HepG2 (cell line): ENCODE results near the gene NUAK2. TPM values are rescaled to one million over a fixed set of nuclear protein-coding genes. Genes with fewer than 3 reads are reported as not detected.
A peak's percentile ranks its signal among the peaks of the same experiment; 100 is the strongest.

Experiments
- ARID4A ChIP-seq: sonication (generic); formaldehyde crosslinking; IDR thresholded peaks from 2 replicates; pipeline ENCODE4 v1.5.0; 2020; ENCODE audit warnings: mild to moderate bottlenecking, missing genetic modification reagents, borderline replicate concordance
- ATF3 ChIP-seq: sonication (generic); formaldehyde crosslinking; IDR thresholded peaks from 2 replicates; pipeline ENCODE4 v1.4.0; 2020; ENCODE audit warnings: missing genetic modification reagents
- CBFB ChIP-seq: sonication (generic); formaldehyde crosslinking; IDR thresholded peaks from 2 replicates; pipeline ENCODE4 v1.4.0; 2020; ENCODE audit warnings: missing genetic modification reagents
- FOXO1 ChIP-seq: sonication (generic); formaldehyde crosslinking; IDR thresholded peaks from 2 replicates; pipeline ENCODE4 v1.4.0; 2020; ENCODE audit warnings: missing genetic modification reagents
- HNF1A ChIP-seq, 2 experiments: sonication (generic) in 1 of 2; formaldehyde crosslinking in 1 of 2; IDR thresholded peaks; 2 replicates each; pipeline versions ENCODE4 v1.4.0 to v1.6.1; 2016 to 2020; ENCODE audit warnings: borderline replicate concordance in 1 of 2, low read depth in 1 of 2, mild to moderate bottlenecking in 1 of 2, missing genetic modification reagents in 1 of 2
- MXI1 ChIP-seq: IDR thresholded peaks from 3 replicates; pipeline ENCODE4 v1.6.1; 2012; ENCODE audit warnings: low read depth, low read length, inconsistent platforms, borderline replicate concordance
- NFE2 ChIP-seq: sonication (generic); formaldehyde crosslinking; IDR thresholded peaks from 2 replicates; pipeline ENCODE4 v1.4.0; 2020; ENCODE audit warnings: missing genetic modification reagents
- NR0B2 ChIP-seq: sonication (generic); formaldehyde crosslinking; IDR thresholded peaks from 2 replicates; pipeline ENCODE4 v1.4.0; 2020; ENCODE audit warnings: mild to moderate bottlenecking, missing genetic modification reagents
- PAX8 ChIP-seq: sonication (generic); formaldehyde crosslinking; IDR thresholded peaks from 2 replicates; pipeline ENCODE4 v1.8.0; 2022; ENCODE audit warnings: mild to moderate bottlenecking, missing genetic modification reagents, borderline replicate concordance
- RXRB ChIP-seq: IDR thresholded peaks from 2 replicates; pipeline ENCODE4 v1.6.1; 2016; ENCODE audit warnings: borderline replicate concordance, missing genetic modification reagents, missing compliant biosample characterization
- TOE1 ChIP-seq: sonication (generic); formaldehyde crosslinking; IDR thresholded peaks from 2 replicates; pipeline ENCODE4 v1.4.0; 2020; ENCODE audit warnings: mild to moderate bottlenecking, missing genetic modification reagents
- YEATS4 ChIP-seq: sonication (generic); formaldehyde crosslinking; IDR thresholded peaks from 2 replicates; pipeline ENCODE4 v1.4.0; 2020; ENCODE audit warnings: missing genetic modification reagents, borderline replicate concordance
- ZNF121 ChIP-seq: sonication (generic); formaldehyde crosslinking; IDR thresholded peaks from 2 replicates; pipeline ENCODE4 v1.5.0; 2020; ENCODE audit warnings: mild to moderate bottlenecking, missing genetic modification reagents
- ZNF20 ChIP-seq: sonication (generic); formaldehyde crosslinking; IDR thresholded peaks from 2 replicates; pipeline ENCODE4 v1.4.0; 2020; ENCODE audit warnings: mild to moderate bottlenecking, moderate library complexity, missing genetic modification reagents
- ZNF296 ChIP-seq: sonication (generic); formaldehyde crosslinking; conservative IDR thresholded peaks from 2 replicates; pipeline ENCODE4 v1.5.0; 2020; ENCODE audit warnings: mild to moderate bottlenecking, missing genetic modification reagents
- ZNF550 ChIP-seq: sonication (generic); formaldehyde crosslinking; IDR thresholded peaks from 2 replicates; pipeline ENCODE4 v1.4.0; 2020; ENCODE audit warnings: mild to moderate bottlenecking, missing genetic modification reagents, borderline replicate concordance
- ZNF552 ChIP-seq: sonication (generic); formaldehyde crosslinking; IDR thresholded peaks from 2 replicates; pipeline ENCODE4 v1.9.0; 2022; ENCODE audit warnings: missing genetic modification reagents, mild to moderate bottlenecking, borderline replicate concordance
- ZNF607 ChIP-seq: sonication (generic); formaldehyde crosslinking; IDR thresholded peaks from 2 replicates; pipeline ENCODE4 v1.5.1; 2020; ENCODE audit warnings: missing genetic modification reagents, mild to moderate bottlenecking, borderline replicate concordance
- ZSCAN12 ChIP-seq: sonication (generic); formaldehyde crosslinking; IDR thresholded peaks from 2 replicates; pipeline ENCODE4 v1.9.0; 2021; ENCODE audit warnings: mild to moderate bottlenecking, missing genetic modification reagents
- polyA plus RNA-seq, 8 experiments: library from polyadenylated mRNA; depleted of rRNA in 3 of 8; stranded (reverse) in 7 of 8; unstranded in 1 of 8; fragments of >200 nt; fragmentation: Illumina TruSeq in 4 of 8; extraction: Trizol in 4 of 8; gene quantifications; 2 replicates each; pipeline versions ENCODE4 v1.2.1 to v1.2.3, GENCODE V29; 2011 to 2016; ENCODE audit warnings: low read depth in 4 of 8, missing spikeins in 1 of 8, mixed read lengths in 1 of 8; ENCODE audit not compliant: insufficient read depth in 1 of 8
- total RNA-seq, 5 experiments: library from RNA; depleted of rRNA; stranded (reverse); fragments of >200 nt; fragmentation: Illumina TruSeq; extraction: Trizol; gene quantifications; 2 replicates each; pipeline ENCODE4 v1.2.3, GENCODE V29; 2016; ENCODE audit warnings: low read depth in 1 of 5

NUAK2 gene
- total and polyA plus RNA-seq, 2 of the 13 experiments (the other 11 are each of a cell fraction or from before 2014, with no cell fraction given): 0.75 to 1.1 TPM

GRCh38 chr1:205284420-205285144 is 37.0 kb downstream of the NUAK2 start (continued):
- TF ChIP-seq NR0B2 (CRISPR knock-in tag) (no peak), RXRB (CRISPR knock-in tag) (0 out of 2 replicates have a peak, but pooled peaks have one; percentile 65), MXI1 (peak; percentile 50; the same call in 1 of the 3 replicates), PAX8 (no peak), ZNF552 (CRISPR knock-in tag) (no peak), ZNF550 (CRISPR knock-in tag) (no peak), NFE2 (CRISPR knock-in tag) (no peak), ZNF20 (CRISPR knock-in tag) (no peak), CBFB (CRISPR knock-in tag) (peak; percentile 67), ATF3 (peak; percentile 98), TOE1 (CRISPR knock-in tag) (no peak), ZNF607 (CRISPR knock-in tag) (no peak), FOXO1 (CRISPR knock-in tag) (no peak; the same call in 1 of the 2 replicates), YEATS4 (no peak), ZNF296 (no peak), HNF1A (IDR thresholded peaks at IDR 0.05; ENCODE audit: low read depth) (0 out of 2 replicates have a peak, but pooled peaks have one; percentile 21), HNF1A (CRISPR knock-in tag; IDR thresholded peaks at IDR 0.05; ENCODE audit: borderline replicate concordance) (peak; percentile 74), ZNF121 (CRISPR knock-in tag) (peak; percentile 46; the same call in 1 of the 2 replicates), ARID4A (CRISPR knock-in tag) (peak; percentile 40; the same call in 1 of the 2 replicates), ZSCAN12 (CRISPR knock-in tag) (no peak)
